ENCODE results near the gene CNOT2.

- no peak for TF ChIP-seq POLR2AphosphoS5 (IDR thresholded peaks at IDR 0.05; ENCODE audit: low read depth, low read length)
- no peak for TF ChIP-seq TAF1 (IDR thresholded peaks at IDR 0.05; ENCODE audit: borderline replicate concordance, insufficient read depth, low read length)
- no peak for TF ChIP-seq SIN3A (IDR thresholded peaks at IDR 0.05; ENCODE audit: borderline replicate concordance, insufficient read depth, low read length)
Measured at GRCh38 chr12:70359458-70360197, 116.4 kb downstream of the CNOT2 start.
